Panc1 (cell line): ENCODE results near the gene PTBP2. TPM values are rescaled to one million over a fixed set of nuclear protein-coding genes. Genes with fewer than 3 reads are reported as not detected.

ENCODE experiments used
- ATAC-seq: fragments of 200-7000 bp; cut with Tn5 transposase; 2 replicates; pipeline ENCODE4 v1.9.1; 2020; ENCODE audit warnings: mild to moderate bottlenecking, moderate library complexity
- BruUV-seq: library from RNA; stranded (reverse); fragments of 400-500 nt; replicated peaks from 2 replicates; lab custom pipeline; 2021; lab: Mats Ljungman, UMichigan
- CTCF ChIA-PET: fragments of 300-600 bp; sonication (Branson Sonifier 250); formaldehyde crosslinking; loops from one replicate; lab custom pipeline; 2022; ENCODE audit warnings: antibody characterized with exemption; lab: Charles Lee
- POLR2A ChIA-PET: fragments of 300-600 bp; sonication (Branson Sonifier 250); formaldehyde crosslinking; loops from one replicate; lab custom pipeline; 2022; ENCODE audit warnings: antibody characterized with exemption; lab: Charles Lee
- DNase-seq: peaks from one replicate; pipeline ENCODE4 v3.0.0-alpha.2; 2010; ENCODE audit warnings: low read depth, low spot score
- H3K27ac ChIP-seq: 2 replicates; pipeline ENCODE4 v1.5.1; 2011; ENCODE audit warnings: mild to moderate bottlenecking, low read length, inconsistent platforms
- H3K27me3 ChIP-seq: fragments of 200-500 bp; sonication (Bioruptor generic); 2 replicates; pipeline ENCODE4 v1.6.0; 2014; ENCODE audit warnings: low read length, inconsistent platforms; ENCODE audit not compliant: control insufficient read depth, insufficient read depth
- H3K36me3 ChIP-seq: fragments of 200-500 bp; sonication (Bioruptor generic); 2 replicates; pipeline ENCODE4 v1.5.1; 2014; ENCODE audit warnings: inconsistent platforms, mild to moderate bottlenecking, low read length, moderate library complexity; ENCODE audit not compliant: control insufficient read depth, insufficient read depth
- H3K4me1 ChIP-seq: 2 replicates; pipeline ENCODE4 v1.5.1; 2011; ENCODE audit warnings: inconsistent platforms, mild to moderate bottlenecking, low read length, moderate library complexity; ENCODE audit not compliant: control insufficient read depth, insufficient read depth
- H3K4me3 ChIP-seq, 2 experiments: 2 replicates each; pipeline ENCODE4 v1.5.1; 2011 to 2012; ENCODE audit warnings: low read depth in 2 of 2, low read length in 2 of 2, mild to moderate bottlenecking in 2 of 2, inconsistent platforms in 1 of 2, moderate library complexity in 1 of 2
- H3K9me3 ChIP-seq: fragments of 200-500 bp; sonication (Bioruptor generic); 2 replicates; pipeline ENCODE4 v1.5.1; 2014; ENCODE audit warnings: low read depth, mild to moderate bottlenecking, inconsistent platforms, low read length, moderate library complexity; ENCODE audit not compliant: control insufficient read depth, insufficient read depth
- POLR2AphosphoS5 ChIP-seq: IDR thresholded peaks from 2 replicates; pipeline ENCODE4 v1.6.1; 2012; ENCODE audit warnings: mild to moderate bottlenecking, low read depth, low read length, moderate library complexity
- SIN3A ChIP-seq: IDR thresholded peaks from 2 replicates; pipeline ENCODE4 v1.6.1; 2012; ENCODE audit warnings: low read depth, mild to moderate bottlenecking, low read length, moderate library complexity, borderline replicate concordance; ENCODE audit not compliant: insufficient read depth
- TCF7L2 ChIP-seq: IDR thresholded peaks from 2 replicates; pipeline ENCODE4 v1.6.1; 2011; ENCODE audit warnings: mild to moderate bottlenecking, low read depth, low read length, inconsistent platforms
- in situ Hi-C: cut with HindIII; loops from 2 replicates; pipeline ENCODE4 v1.10.0; 2016; ENCODE audit warnings: low sequenced_read_pairs, low pct_unique_long_range_greater_than_20kb
- intact Hi-C: fragments of 100-400 bp; cut with micrococcal nuclease; formaldehyde crosslinking; loops from one replicate; pipeline ENCODE4 v1.10.0; 2022; ENCODE audit not compliant: unreplicated experiment
- total RNA-seq: library from RNA; stranded (reverse); gene quantifications from one replicate; pipeline ENCODE4 v1.2.1, GENCODE V29; 2021; ENCODE audit not compliant: unreplicated experiment
- TF ChIP-seq, protein P1 (sequence below): fragments of 450-650 bp; IDR thresholded peaks from 2 replicates; pipeline ENCODE4 v1.5.1; 2017; ENCODE audit warnings: mild to moderate bottlenecking
- TF ChIP-seq, protein P2 (sequence below), 2 experiments: IDR thresholded peaks; 2 replicates each; pipeline ENCODE4 v1.6.1; 2011 to 2012; ENCODE audit warnings: low read depth in 2 of 2, control low read depth in 1 of 2, low read length in 1 of 2, mild to moderate bottlenecking in 1 of 2, moderate library complexity in 1 of 2; ENCODE audit not compliant: insufficient read depth in 1 of 2

PTBP2 gene
- total RNA-seq, 1 experiment from 2014 or later, result 12.9 TPM

DNA sequence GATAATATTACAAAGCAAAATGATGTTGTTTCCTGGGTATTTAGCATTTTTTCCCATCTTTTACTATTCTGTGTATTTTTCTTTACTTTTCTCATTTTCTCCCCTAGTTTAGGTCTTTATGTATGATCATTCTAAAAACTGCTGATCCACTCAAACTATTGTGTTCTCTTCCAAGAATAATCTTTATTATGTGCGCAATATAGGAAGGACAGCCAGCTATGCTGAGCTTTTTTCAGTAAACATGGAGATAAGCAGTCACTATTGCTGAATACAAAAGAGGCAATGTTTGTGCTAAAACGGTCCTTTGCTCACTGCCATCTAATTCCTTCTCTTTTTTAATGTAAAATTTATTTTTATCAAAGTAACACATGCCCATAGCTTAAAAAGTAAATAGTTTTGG, 6.7 kb upstream of the PTBP2 start:
- ChIA-PET CTCF (no interaction called here), POLR2A (no interaction called here)
- DNase-seq (no peak), ATAC-seq (no peak)
- H3K36me3 ChIP-seq, result no peaks in the 10 kb centered on the region
- intact Hi-C loops, result no loop called here
- no peaks in the 10 kb centered on the region for H3K4me1 ChIP-seq
- TF ChIP-seq POLR2AphosphoS5, result no peak
- TF ChIP-seq, protein P1, sequence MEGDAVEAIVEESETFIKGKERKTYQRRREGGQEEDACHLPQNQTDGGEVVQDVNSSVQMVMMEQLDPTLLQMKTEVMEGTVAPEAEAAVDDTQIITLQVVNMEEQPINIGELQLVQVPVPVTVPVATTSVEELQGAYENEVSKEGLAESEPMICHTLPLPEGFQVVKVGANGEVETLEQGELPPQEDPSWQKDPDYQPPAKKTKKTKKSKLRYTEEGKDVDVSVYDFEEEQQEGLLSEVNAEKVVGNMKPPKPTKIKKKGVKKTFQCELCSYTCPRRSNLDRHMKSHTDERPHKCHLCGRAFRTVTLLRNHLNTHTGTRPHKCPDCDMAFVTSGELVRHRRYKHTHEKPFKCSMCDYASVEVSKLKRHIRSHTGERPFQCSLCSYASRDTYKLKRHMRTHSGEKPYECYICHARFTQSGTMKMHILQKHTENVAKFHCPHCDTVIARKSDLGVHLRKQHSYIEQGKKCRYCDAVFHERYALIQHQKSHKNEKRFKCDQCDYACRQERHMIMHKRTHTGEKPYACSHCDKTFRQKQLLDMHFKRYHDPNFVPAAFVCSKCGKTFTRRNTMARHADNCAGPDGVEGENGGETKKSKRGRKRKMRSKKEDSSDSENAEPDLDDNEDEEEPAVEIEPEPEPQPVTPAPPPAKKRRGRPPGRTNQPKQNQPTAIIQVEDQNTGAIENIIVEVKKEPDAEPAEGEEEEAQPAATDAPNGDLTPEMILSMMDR, result no peak
- TF ChIP-seq SIN3A, result no peak
- TF ChIP-seq, protein P2, sequence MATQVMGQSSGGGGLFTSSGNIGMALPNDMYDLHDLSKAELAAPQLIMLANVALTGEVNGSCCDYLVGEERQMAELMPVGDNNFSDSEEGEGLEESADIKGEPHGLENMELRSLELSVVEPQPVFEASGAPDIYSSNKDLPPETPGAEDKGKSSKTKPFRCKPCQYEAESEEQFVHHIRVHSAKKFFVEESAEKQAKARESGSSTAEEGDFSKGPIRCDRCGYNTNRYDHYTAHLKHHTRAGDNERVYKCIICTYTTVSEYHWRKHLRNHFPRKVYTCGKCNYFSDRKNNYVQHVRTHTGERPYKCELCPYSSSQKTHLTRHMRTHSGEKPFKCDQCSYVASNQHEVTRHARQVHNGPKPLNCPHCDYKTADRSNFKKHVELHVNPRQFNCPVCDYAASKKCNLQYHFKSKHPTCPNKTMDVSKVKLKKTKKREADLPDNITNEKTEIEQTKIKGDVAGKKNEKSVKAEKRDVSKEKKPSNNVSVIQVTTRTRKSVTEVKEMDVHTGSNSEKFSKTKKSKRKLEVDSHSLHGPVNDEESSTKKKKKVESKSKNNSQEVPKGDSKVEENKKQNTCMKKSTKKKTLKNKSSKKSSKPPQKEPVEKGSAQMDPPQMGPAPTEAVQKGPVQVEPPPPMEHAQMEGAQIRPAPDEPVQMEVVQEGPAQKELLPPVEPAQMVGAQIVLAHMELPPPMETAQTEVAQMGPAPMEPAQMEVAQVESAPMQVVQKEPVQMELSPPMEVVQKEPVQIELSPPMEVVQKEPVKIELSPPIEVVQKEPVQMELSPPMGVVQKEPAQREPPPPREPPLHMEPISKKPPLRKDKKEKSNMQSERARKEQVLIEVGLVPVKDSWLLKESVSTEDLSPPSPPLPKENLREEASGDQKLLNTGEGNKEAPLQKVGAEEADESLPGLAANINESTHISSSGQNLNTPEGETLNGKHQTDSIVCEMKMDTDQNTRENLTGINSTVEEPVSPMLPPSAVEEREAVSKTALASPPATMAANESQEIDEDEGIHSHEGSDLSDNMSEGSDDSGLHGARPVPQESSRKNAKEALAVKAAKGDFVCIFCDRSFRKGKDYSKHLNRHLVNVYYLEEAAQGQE (IDR thresholded peaks at IDR 0.05; ENCODE audit: insufficient read depth in 1 of 2, low read depth in 2 of 2, low read length in 1 of 2), result no peak
- no peak for TF ChIP-seq TCF7L2
- H3K4me3 ChIP-seq, result no peak overlapping the region
- no peak overlapping the region for H3K27ac ChIP-seq
- in situ Hi-C loops, result no loop called here
- BruUV-seq, result no TSS peak
- no peaks in the 10 kb centered on the region for H3K9me3 ChIP-seq
- no peaks in the 10 kb centered on the region for H3K27me3 ChIP-seq

DNA sequence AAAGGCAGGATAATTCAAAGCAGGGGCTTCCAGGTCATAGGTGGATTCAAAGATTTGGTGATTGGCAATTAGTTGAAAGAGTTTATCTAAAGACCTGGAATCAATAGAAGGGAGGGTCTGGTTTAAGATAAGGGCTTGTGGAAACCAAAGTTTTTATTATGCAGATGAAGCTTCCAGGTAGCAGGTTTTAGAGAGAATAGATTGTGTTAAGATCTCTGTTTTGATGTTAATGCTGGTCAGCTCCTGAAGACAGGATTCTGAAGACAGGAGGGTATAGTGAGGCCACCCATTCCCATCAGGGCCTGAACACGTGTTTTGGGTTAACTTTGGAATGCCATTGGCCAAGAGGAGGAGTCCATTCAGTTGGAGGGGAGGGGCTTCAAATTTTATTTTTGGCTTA, 6.1 kb upstream of the PTBP2 start:
- POLR2A ChIA-PET, result no interaction called here
- Histone ChIP-seq H3K9me3 (no peaks in the 10 kb centered on the region), H3K27me3 (no peaks in the 10 kb centered on the region), H3K27ac (no peak overlapping the region), H3K4me3 (no peak overlapping the region), H3K36me3 (no peaks in the 10 kb centered on the region), H3K4me1 (no peaks in the 10 kb centered on the region)
- intact Hi-C loops, result no loop called here
- TF ChIP-seq, protein P1, result no peak
- TF ChIP-seq SIN3A (no peak), POLR2AphosphoS5 (no peak), TCF7L2 (no peak)
- TF ChIP-seq, protein P2 (IDR thresholded peaks at IDR 0.05; ENCODE audit: insufficient read depth in 1 of 2, low read depth in 2 of 2, low read length in 1 of 2), result no peak
- DNase-seq, result no peak
- CTCF ChIA-PET, result no interaction called here
- in situ Hi-C loops, result no loop called here
- ATAC-seq, result no peak
- no TSS peak for BruUV-seq
